Vagina (tissue), 2 donors: ENCODE measurements around the gene RAB19.

Experiments used
- POLR2A ChIP-seq, 2 donors: fragments of 450-650 bp; IDR thresholded peaks; one replicate each; pipeline ENCODE4 v1.6.1; 2017; ENCODE audit warnings: antibody characterized with exemption in 2 of 2, mild to moderate bottlenecking in 2 of 2, moderate library complexity in 2 of 2
- POLR2AphosphoS5 ChIP-seq, 2 donors: sonication (generic); formaldehyde crosslinking; IDR thresholded peaks; one replicate each; pipeline ENCODE4 v1.9.0; 2017; ENCODE audit warnings: antibody characterized with exemption in 2 of 2, mild to moderate bottlenecking in 2 of 2, low read depth in 1 of 2; ENCODE audit not compliant: insufficient read depth in 1 of 2
- TF ChIP-seq, protein P1 (sequence below), 3 experiments: fragments of 450-650 bp in 2 of 3; fragments of 200-600 bp in 1 of 3; sonication (generic) in 1 of 3; IDR thresholded peaks; one replicate each; pipeline ENCODE4 v1.5.1; 2017 to 2019; ENCODE audit warnings: antibody characterized with exemption in 3 of 3, mild to moderate bottlenecking in 2 of 3, moderate library complexity in 2 of 3

DNA sequence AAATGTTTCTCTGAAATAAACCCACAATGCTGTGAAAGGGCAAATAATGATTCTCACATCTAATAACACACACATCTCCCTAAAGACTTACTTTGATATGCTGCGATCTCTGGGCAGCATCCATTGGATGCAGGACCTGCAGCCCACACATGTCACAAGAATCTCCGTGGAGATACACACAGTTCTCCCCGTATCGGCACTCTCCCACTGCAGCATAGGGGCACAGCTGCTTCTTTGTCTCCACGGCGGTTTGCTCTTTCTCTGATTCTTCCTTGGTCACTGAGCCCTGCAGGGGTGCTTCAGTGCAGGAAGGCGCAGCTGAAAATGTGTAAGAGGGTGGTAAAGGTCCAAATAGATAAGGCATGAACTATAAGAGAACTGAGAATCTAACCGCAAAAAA is 55.1 kb downstream of the RAB19 start:
- TF ChIP-seq, protein P1, sequence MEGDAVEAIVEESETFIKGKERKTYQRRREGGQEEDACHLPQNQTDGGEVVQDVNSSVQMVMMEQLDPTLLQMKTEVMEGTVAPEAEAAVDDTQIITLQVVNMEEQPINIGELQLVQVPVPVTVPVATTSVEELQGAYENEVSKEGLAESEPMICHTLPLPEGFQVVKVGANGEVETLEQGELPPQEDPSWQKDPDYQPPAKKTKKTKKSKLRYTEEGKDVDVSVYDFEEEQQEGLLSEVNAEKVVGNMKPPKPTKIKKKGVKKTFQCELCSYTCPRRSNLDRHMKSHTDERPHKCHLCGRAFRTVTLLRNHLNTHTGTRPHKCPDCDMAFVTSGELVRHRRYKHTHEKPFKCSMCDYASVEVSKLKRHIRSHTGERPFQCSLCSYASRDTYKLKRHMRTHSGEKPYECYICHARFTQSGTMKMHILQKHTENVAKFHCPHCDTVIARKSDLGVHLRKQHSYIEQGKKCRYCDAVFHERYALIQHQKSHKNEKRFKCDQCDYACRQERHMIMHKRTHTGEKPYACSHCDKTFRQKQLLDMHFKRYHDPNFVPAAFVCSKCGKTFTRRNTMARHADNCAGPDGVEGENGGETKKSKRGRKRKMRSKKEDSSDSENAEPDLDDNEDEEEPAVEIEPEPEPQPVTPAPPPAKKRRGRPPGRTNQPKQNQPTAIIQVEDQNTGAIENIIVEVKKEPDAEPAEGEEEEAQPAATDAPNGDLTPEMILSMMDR (IDR thresholded peaks at IDR 0.05), result no peak
- TF ChIP-seq POLR2A (IDR thresholded peaks at IDR 0.05) (no peak), POLR2AphosphoS5 (IDR thresholded peaks at IDR 0.05; ENCODE audit: insufficient read depth in 1 of 2, low read depth in 1 of 2) (no peak)
